OCI-LY7 (cell line): ENCODE data around the gene ARHGAP42.

Experiments
- CTCF ChIP-seq: fragments of 200-600 bp; sonication (generic); conservative IDR thresholded peaks from 2 replicates; pipeline ENCODE4 v1.5.1; 2014; ENCODE audit warnings: mild to moderate bottlenecking, antibody characterized with exemption, low read length, moderate library complexity, mixed read lengths
- EZH2phosphoT487 ChIP-seq: fragments of 200-600 bp; sonication (generic); IDR thresholded peaks from 2 replicates; pipeline ENCODE4 v1.6.1; 2018; ENCODE audit warnings: low read depth, borderline replicate concordance, mild to moderate bottlenecking, mixed run types, antibody characterized with exemption, low read length, moderate library complexity, mixed read lengths

- TF ChIP-seq CTCF (no peak), EZH2phosphoT487 (no peak)
These were observed 72.8 kb downstream of the ARHGAP42 start for GRCh38 chr11:100759856-100760255.
